Ovary (tissue), 9 donors: ENCODE data around the gene PEX5. TPM values are rescaled to one million over a fixed set of nuclear protein-coding genes. Genes with fewer than 3 reads are reported as not detected.
A peak's percentile ranks its signal among the peaks of the same experiment; 100 is the strongest.

ENCODE experiments used
- DNase-seq, 5 donors: peaks; one replicate each; pipeline ENCODE4 v3.0.0-alpha.2; 2019 to 2020
- H3K27ac ChIP-seq, 2 donors: fragments of 200-600 bp; one replicate each; pipeline versions ENCODE4 v1.5.1 to v1.8.0; 2019 to 2022
- H3K27me3 ChIP-seq: fragments of 200-600 bp; one replicate; pipeline ENCODE4 v1.8.0; 2022
- H3K36me3 ChIP-seq: fragments of 200-600 bp; sonication (generic); one replicate; pipeline ENCODE4 v1.5.1; 2019
- H3K4me1 ChIP-seq: one replicate; pipeline ENCODE4 v1.8.1; 2013; ENCODE audit warnings: mild to moderate bottlenecking, moderate library complexity; ENCODE audit not compliant: insufficient read depth
- H3K4me3 ChIP-seq: fragments of 200-600 bp; sonication (generic); one replicate; pipeline ENCODE4 v1.5.1; 2017
- H3K9me3 ChIP-seq, 2 donors: fragments of 200-600 bp in 1 of 2; sonication (generic) in 1 of 2; one replicate each; pipeline versions ENCODE4 v1.5.1 to v1.8.1; 2013 to 2019; ENCODE audit warnings: mild to moderate bottlenecking in 1 of 2, moderate library complexity in 1 of 2
- CTCF ChIP-seq, 3 donors: fragments of 450-650 bp in 2 of 3; fragments of 200-600 bp in 1 of 3; IDR thresholded peaks; one replicate each; pipeline versions ENCODE4 v1.5.1 to v1.8.0; 2016 to 2022; ENCODE audit warnings: antibody characterized with exemption in 3 of 3, mild to moderate bottlenecking in 1 of 3
- EP300 ChIP-seq: sonication (generic); formaldehyde crosslinking; IDR thresholded peaks from one replicate; pipeline ENCODE4 v1.6.1; 2017; ENCODE audit warnings: antibody characterized with exemption
- POLR2A ChIP-seq: fragments of 450-650 bp; IDR thresholded peaks from one replicate; pipeline ENCODE4 v1.6.1; 2017; ENCODE audit warnings: antibody characterized with exemption, mild to moderate bottlenecking, moderate library complexity
- WGBS, 3 donors: extraction: QIAGEN DNeasy Blood & Tissue Kit in 1 of 3; methylation state at CpG; one replicate each; pipeline versions ENCODE4 v1.1.5 to v1.1.7; 2013 to 2017; 5-methylcytosine and 5-hydroxymethylcytosine counted together
- intact Hi-C, 4 donors: fragments of 100-400 bp; cut with DNase I; formaldehyde crosslinking; loops; one replicate each; pipeline versions ENCODE4 v1.11.0 to v1.15.1; 2022 to 2023
- polyA plus RNA-seq, 2 donors: library from polyadenylated mRNA; stranded (reverse); fragments of 200-250 nt in 1 of 2; fragments of 350-450 nt in 1 of 2; fragmentation: Illumina TruSeq in 1 of 2; extraction: RNeasy Lipid Tissue Mini Kit (QIAGEN cat#74804) in 1 of 2; gene quantifications; one replicate each; pipeline ENCODE4 v1.2.3, GENCODE V29; 2013 to 2014
- total RNA-seq, 7 donors: library from RNA; depleted of rRNA in 2 of 7; stranded (reverse); fragments of >200 nt in 2 of 7; fragmentation: NEBNext Ultra II Directional in 3 of 7; extraction: Animal tissue kit (Norgen Biotek cat#: 25700) in 3 of 7; gene quantifications; one replicate each; pipeline versions ENCODE4 v1.1.0 to v1.2.4, GENCODE V29; 2016 to 2023
- donor health status: DM: no; HTN: no; CAD: no; lungs with moderate emphysema.
- donor health status: DM: no; HTN: no; CAD: no.
- donor health status: Bipolar disorder and iron deficiency.
- donor health status: DM: yes; HTN: yes; CAD: no.
- donor health status: DM: no; HTN: no; CAD: no.
- donor health status: DM: yes; HTN: yes; CAD: no.

The PEX5 gene
- total and polyA plus RNA-seq, 9 donors, result 23.0 to 71.4 (median 58.1) TPM

GRCh38 chr12:7154042-7154441 is 35.4 kb upstream of the PEX5 start:
- DNase-seq, result no peak
- Histone ChIP-seq H3K27me3 (no peaks in the 10 kb centered on the region), H3K36me3 (no peaks in the 10 kb centered on the region)

GRCh38 chr12:7154901-7155470 is 34.5 kb upstream of the PEX5 start:
- Histone ChIP-seq H3K27me3 (no peaks in the 10 kb centered on the region), H3K27ac (no peak overlapping the region), H3K4me3 (no peak overlapping the region), H3K9me3 (no peaks in the 10 kb centered on the region), H3K36me3 (no peaks in the 10 kb centered on the region), H3K4me1 (no peaks in the 10 kb centered on the region)
- TF ChIP-seq CTCF (IDR thresholded peaks at IDR 0.05) (no peak), POLR2A (no peak), EP300 (no peak)
- intact Hi-C loops, result no loop called here
- DNase-seq, result no peak
- WGBS, 3 donors, result 80 to 86% (median 82%) methylated on average over 12 of the region's 12 CpGs

More at GRCh38 chr12:7154042-7154441, 35.4 kb upstream of the PEX5 start:
- 88 to 89% (median 89%) methylated on average over 6 of the region's 6 CpGs for WGBS, 3 donors
- intact Hi-C loops, result no loop called here
- no peak for TF ChIP-seq CTCF (IDR thresholded peaks at IDR 0.05)
- no peak for TF ChIP-seq EP300
- Histone ChIP-seq H3K4me3 (no peak overlapping the region), H3K27ac (no peak overlapping the region), H3K4me1 (no peaks in the 10 kb centered on the region), H3K9me3 (no peaks in the 10 kb centered on the region)

- no peak for TF ChIP-seq EP300
- no peak for TF ChIP-seq CTCF (IDR thresholded peaks at IDR 0.05)
- no peak for TF ChIP-seq POLR2A
- H3K4me3 ChIP-seq, result no peak overlapping the region
- DNase-seq, result peak in 1 of 5 donors; percentile 19
- 82 to 90% (median 83%) methylated on average over 8 of the region's 8 CpGs for WGBS, 3 donors
- no peaks in the 10 kb centered on the region for H3K4me1 ChIP-seq
- no peaks in the 10 kb centered on the region for H3K9me3 ChIP-seq
- intact Hi-C loops, result no loop called here
- no peaks in the 10 kb centered on the region for H3K36me3 ChIP-seq
- H3K27ac ChIP-seq, result no peak overlapping the region
- H3K27me3 ChIP-seq, result no peaks in the 10 kb centered on the region
Observed at GRCh38 chr12:7155471-7156034, 33.9 kb upstream of the PEX5 start.

GRCh38 chr12:7156259-7157197 is 33.0 kb upstream of the PEX5 start:
- WGBS, 3 donors, result 82 to 90% (median 83%) methylated on average over 23 to 24 of the region's 24 CpGs
- no peak for DNase-seq
- no peaks in the 10 kb centered on the region for H3K36me3 ChIP-seq

More at GRCh38 chr12:7156259-7157197, 33.0 kb upstream of the PEX5 start:
- H3K27me3 ChIP-seq, result no peaks in the 10 kb centered on the region
- H3K4me1 ChIP-seq, result no peaks in the 10 kb centered on the region
- H3K4me3 ChIP-seq, result no peak overlapping the region
- no peak overlapping the region for H3K27ac ChIP-seq
- intact Hi-C loops, result no loop called here
- no peaks in the 10 kb centered on the region for H3K9me3 ChIP-seq
- TF ChIP-seq POLR2A, result no peak
- TF ChIP-seq EP300, result no peak
- no peak for TF ChIP-seq CTCF (IDR thresholded peaks at IDR 0.05)
